H9 (cell line): ENCODE data around the gene ARHGAP24. TPM values are rescaled to one million over a fixed set of nuclear protein-coding genes. Genes with fewer than 3 reads are reported as not detected.
"Not testable (repeated sequence)": the region's sequence is repeated elsewhere in the genome, so short reads cannot be mapped to it uniquely, and the experiment has no call there.

Experiments used
- DNase-seq: peaks from one replicate; pipeline ENCODE4 v3.0.0-alpha.2; 2017
- H2AFZ ChIP-seq: one replicate; pipeline ENCODE4 v1.6.1; 2013; ENCODE audit warnings: mild to moderate bottlenecking, low read length, control low read depth, moderate library complexity
- H2AK5ac ChIP-seq: 2 replicates; pipeline ENCODE4 v1.6.1; 2013; ENCODE audit warnings: low read length, control low read depth, mixed read lengths; ENCODE audit not compliant: insufficient read length
- H2BK120ac ChIP-seq: one replicate; pipeline ENCODE4 v1.6.1; 2013; ENCODE audit warnings: low read depth, mild to moderate bottlenecking, low read length, control low read depth, inconsistent platforms; ENCODE audit not compliant: poor library complexity, severe bottlenecking
- H2BK12ac ChIP-seq: 2 replicates; pipeline ENCODE4 v1.6.1; 2013; ENCODE audit warnings: low read length, control low read depth, mixed read lengths, low read depth; ENCODE audit not compliant: insufficient read length
- H2BK15ac ChIP-seq: 2 replicates; pipeline ENCODE4 v1.6.1; 2013; ENCODE audit warnings: low read depth, low read length, control low read depth
- H2BK20ac ChIP-seq: one replicate; pipeline ENCODE4 v1.6.1; 2013; ENCODE audit warnings: low read depth, mild to moderate bottlenecking, low read length, control low read depth, inconsistent platforms; ENCODE audit not compliant: poor library complexity, severe bottlenecking
- H2BK5ac ChIP-seq: 2 replicates; pipeline ENCODE4 v1.6.1; 2013; ENCODE audit warnings: low read length, control low read depth, mixed read lengths; ENCODE audit not compliant: insufficient read length
- H3K14ac ChIP-seq: 2 replicates; pipeline ENCODE4 v1.6.1; 2013; ENCODE audit warnings: low read length, control low read depth; ENCODE audit not compliant: insufficient read depth
- H3K18ac ChIP-seq: 2 replicates; pipeline ENCODE4 v1.6.1; 2013; ENCODE audit warnings: low read depth, mild to moderate bottlenecking, mixed read lengths, low read length, control low read depth; ENCODE audit not compliant: insufficient read length
- H3K23ac ChIP-seq: 2 replicates; pipeline ENCODE4 v1.6.1; 2013; ENCODE audit warnings: low read length, control low read depth, mixed read lengths, low read depth; ENCODE audit not compliant: insufficient read length
- H3K23me2 ChIP-seq: 2 replicates; pipeline ENCODE4 v1.6.1; 2013; ENCODE audit warnings: low read depth, mild to moderate bottlenecking, mixed read lengths, low read length, control low read depth; ENCODE audit not compliant: insufficient read length, poor library complexity, severe bottlenecking
- H3K27ac ChIP-seq: 2 replicates; pipeline ENCODE4 v1.5.1; 2013; ENCODE audit warnings: low read length, control low read depth, mixed read lengths, low read depth; ENCODE audit not compliant: insufficient read length
- H3K27me3 ChIP-seq: 2 replicates; pipeline ENCODE4 v1.6.1; 2013; ENCODE audit warnings: low read length, control low read depth, inconsistent platforms; ENCODE audit not compliant: insufficient read depth
- H3K4ac ChIP-seq: 2 replicates; pipeline ENCODE4 v1.6.1; 2013; ENCODE audit warnings: low read depth, mild to moderate bottlenecking, control low read depth, inconsistent platforms, low read length, moderate library complexity
- H3K4me1 ChIP-seq: 2 replicates; pipeline ENCODE4 v1.6.1; 2013; ENCODE audit warnings: low read length, control low read depth, inconsistent platforms; ENCODE audit not compliant: insufficient read depth
- H3K4me2 ChIP-seq: 2 replicates; pipeline ENCODE4 v1.6.1; 2013; ENCODE audit warnings: low read length, control low read depth, mixed read lengths; ENCODE audit not compliant: insufficient read length, insufficient read depth
- H3K56ac ChIP-seq: 2 replicates; pipeline ENCODE4 v1.6.1; 2013; ENCODE audit warnings: low read depth, mild to moderate bottlenecking, mixed read lengths, low read length, control low read depth; ENCODE audit not compliant: insufficient read length
- H3K79me1 ChIP-seq: 2 replicates; pipeline ENCODE4 v1.6.1; 2013; ENCODE audit warnings: low read depth, mild to moderate bottlenecking, moderate library complexity, low read length, control low read depth, inconsistent platforms; ENCODE audit not compliant: insufficient read depth, poor library complexity, severe bottlenecking
- H3K79me2 ChIP-seq: 2 replicates; pipeline ENCODE4 v1.6.1; 2013; ENCODE audit warnings: low read length, control low read depth, inconsistent platforms; ENCODE audit not compliant: insufficient read depth
- H3K9ac ChIP-seq: 2 replicates; pipeline ENCODE4 v1.6.1; 2013; ENCODE audit warnings: low read length, control low read depth, mixed read lengths; ENCODE audit not compliant: insufficient read length; ENCODE audit errors: extremely low read depth
- H3K9me3 ChIP-seq: one replicate; pipeline ENCODE4 v1.6.1; 2013; ENCODE audit warnings: low read depth, low read length, inconsistent platforms; ENCODE audit not compliant: control insufficient read depth
- H3T11ph ChIP-seq: one replicate; pipeline ENCODE4 v1.6.1; 2013; ENCODE audit warnings: mild to moderate bottlenecking, low read length, control low read depth, inconsistent platforms
- H4K20me1 ChIP-seq: one replicate; pipeline ENCODE4 v1.6.1; 2013; ENCODE audit not compliant: control insufficient read depth, insufficient read length, insufficient read depth
- H4K5ac ChIP-seq: 2 replicates; pipeline ENCODE4 v1.6.1; 2013; ENCODE audit warnings: low read depth, mild to moderate bottlenecking, mixed read lengths, low read length, control low read depth; ENCODE audit not compliant: insufficient read length
- H4K8ac ChIP-seq: replicated peaks from 2 replicates; pipeline ENCODE4 v1.6.1; 2013; ENCODE audit warnings: low read length, control low read depth, mixed read lengths, low read depth; ENCODE audit not compliant: insufficient read length
- H4K91ac ChIP-seq: 2 replicates; pipeline ENCODE4 v1.6.1; 2013; ENCODE audit warnings: low read depth, mild to moderate bottlenecking, moderate library complexity, mixed read lengths, low read length, control low read depth; ENCODE audit not compliant: insufficient read length
- H3K27ac Mint-ChIP-seq, 3 experiments: 2 replicates in 2 of 3; 3 replicates in 1 of 3; pipeline ENCODE4 v1.8.0; 2020 to 2021; ENCODE audit warnings: mixed read lengths in 3 of 3, mild to moderate bottlenecking in 1 of 3, moderate library complexity in 1 of 3
- H3K27me3 Mint-ChIP-seq: 2 replicates; pipeline ENCODE4 v1.8.0; 2021; ENCODE audit warnings: low read depth, mild to moderate bottlenecking, moderate library complexity, mixed read lengths
- H3K36me3 Mint-ChIP-seq, 3 experiments: 2 replicates in 2 of 3; 3 replicates in 1 of 3; pipeline ENCODE4 v1.8.0; 2020 to 2021; ENCODE audit warnings: low read depth in 3 of 3, mixed read lengths in 3 of 3; ENCODE audit not compliant: insufficient read depth in 1 of 3
- H3K4me1 Mint-ChIP-seq, 2 experiments: 2 replicates each; pipeline ENCODE4 v1.8.0; 2020; ENCODE audit warnings: mixed read lengths in 2 of 2
- H3K4me3 Mint-ChIP-seq, 2 experiments: 2 replicates in 1 of 2; 3 replicates in 1 of 2; pipeline ENCODE4 v1.8.0; 2020 to 2021; ENCODE audit warnings: mild to moderate bottlenecking in 2 of 2, mixed read lengths in 2 of 2, moderate library complexity in 1 of 2
- H3K9me3 Mint-ChIP-seq, 2 experiments: 2 replicates in 1 of 2; 3 replicates in 1 of 2; pipeline ENCODE4 v1.8.0; 2020; ENCODE audit warnings: mild to moderate bottlenecking in 2 of 2, mixed read lengths in 2 of 2, moderate library complexity in 1 of 2
- WGBS: extraction: QIAGEN DNeasy Blood & Tissue Kit; methylation state at CpG from one replicate; pipeline ENCODE4 v1.1.7; 2013; ENCODE audit warnings: missing lambda C conversion rate, low lambda C conversion rate, mixed read lengths; ENCODE audit not compliant: insufficient read length; ENCODE audit errors: extremely low coverage; 5-methylcytosine and 5-hydroxymethylcytosine counted together
- total RNA-seq: library from RNA; stranded (reverse); gene quantifications from 2 replicates; pipeline ENCODE4 v1.2.1, GENCODE V29; 2021
- TF ChIP-seq, protein P1 (sequence below): fragments of 200-600 bp; sonication (generic); conservative IDR thresholded peaks from 3 replicates; pipeline ENCODE4 v1.8.0; 2021; ENCODE audit warnings: antibody characterized with exemption, mild to moderate bottlenecking

ARHGAP24 gene
- total RNA-seq, 1 experiment from 2014 or later, result 0.37 TPM

DNA sequence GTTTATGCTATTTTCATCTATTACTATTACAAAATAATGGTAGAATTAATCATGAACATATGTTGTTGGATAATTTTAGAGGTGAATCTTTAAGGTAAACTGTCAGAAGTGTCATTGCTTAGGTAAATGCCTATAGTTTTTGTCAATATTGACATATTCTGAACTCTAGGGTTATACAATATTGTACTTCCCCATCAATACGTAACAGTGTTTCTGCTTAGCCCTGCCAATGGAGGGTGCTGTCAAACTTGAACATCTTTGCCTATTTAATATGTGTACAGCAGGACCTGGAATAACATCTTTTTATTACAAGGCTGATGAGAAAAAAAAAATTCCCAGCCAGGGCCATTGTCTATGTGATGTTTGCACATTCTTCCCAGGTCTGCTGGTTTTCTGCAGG, 40.8 kb downstream of the ARHGAP24 start:
- TF ChIP-seq, protein P1, sequence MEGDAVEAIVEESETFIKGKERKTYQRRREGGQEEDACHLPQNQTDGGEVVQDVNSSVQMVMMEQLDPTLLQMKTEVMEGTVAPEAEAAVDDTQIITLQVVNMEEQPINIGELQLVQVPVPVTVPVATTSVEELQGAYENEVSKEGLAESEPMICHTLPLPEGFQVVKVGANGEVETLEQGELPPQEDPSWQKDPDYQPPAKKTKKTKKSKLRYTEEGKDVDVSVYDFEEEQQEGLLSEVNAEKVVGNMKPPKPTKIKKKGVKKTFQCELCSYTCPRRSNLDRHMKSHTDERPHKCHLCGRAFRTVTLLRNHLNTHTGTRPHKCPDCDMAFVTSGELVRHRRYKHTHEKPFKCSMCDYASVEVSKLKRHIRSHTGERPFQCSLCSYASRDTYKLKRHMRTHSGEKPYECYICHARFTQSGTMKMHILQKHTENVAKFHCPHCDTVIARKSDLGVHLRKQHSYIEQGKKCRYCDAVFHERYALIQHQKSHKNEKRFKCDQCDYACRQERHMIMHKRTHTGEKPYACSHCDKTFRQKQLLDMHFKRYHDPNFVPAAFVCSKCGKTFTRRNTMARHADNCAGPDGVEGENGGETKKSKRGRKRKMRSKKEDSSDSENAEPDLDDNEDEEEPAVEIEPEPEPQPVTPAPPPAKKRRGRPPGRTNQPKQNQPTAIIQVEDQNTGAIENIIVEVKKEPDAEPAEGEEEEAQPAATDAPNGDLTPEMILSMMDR, result no peak
- no peak overlapping the region for H3K4me2 ChIP-seq
- no peak overlapping the region for H3K4ac ChIP-seq
- H3T11ph ChIP-seq, result no peak overlapping the region
- no peak overlapping the region for H2BK12ac ChIP-seq
- no CpG with 5 or more reads among the region's 1 CpG for WGBS
- H3K27ac Mint-ChIP-seq, result no peak overlapping the region
- no peak overlapping the region for H4K8ac ChIP-seq
- H2BK20ac ChIP-seq, result no peak overlapping the region
- H3K9me3 ChIP-seq, result no peaks in the 10 kb centered on the region
- H2BK5ac ChIP-seq, result no peak overlapping the region
- H3K23ac ChIP-seq, result no peak overlapping the region
- H3K27ac ChIP-seq, result no peak overlapping the region
- no peak overlapping the region for H4K5ac ChIP-seq
- no peak overlapping the region for H3K14ac ChIP-seq
- no peak overlapping the region for H3K4me3 Mint-ChIP-seq
- H3K23me2 ChIP-seq, result no peaks in the 10 kb centered on the region
- DNase-seq, result no peak
- H2BK15ac ChIP-seq, result no peak overlapping the region
- no peaks in the 10 kb centered on the region for H4K20me1 ChIP-seq
- H2AFZ ChIP-seq, result no peak overlapping the region
- H2AK5ac ChIP-seq, result no peak overlapping the region
- H3K4me1 Mint-ChIP-seq, result no peaks in the 10 kb centered on the region
- no peak overlapping the region for H3K9ac ChIP-seq
- H3K9me3 Mint-ChIP-seq, result no peaks in the 10 kb centered on the region
- no peaks in the 10 kb centered on the region for H3K27me3 ChIP-seq
- H3K4me1 ChIP-seq, result no peaks in the 10 kb centered on the region
- no peak overlapping the region for H3K56ac ChIP-seq
- no peaks in the 10 kb centered on the region for H3K79me2 ChIP-seq
- H3K79me1 ChIP-seq, result no peaks in the 10 kb centered on the region
- H3K36me3 Mint-ChIP-seq, result no peaks in the 10 kb centered on the region
- H2BK120ac ChIP-seq, result no peak overlapping the region
- H4K91ac ChIP-seq, result no peak overlapping the region
- H3K18ac ChIP-seq, result no peak overlapping the region
- H3K27me3 Mint-ChIP-seq, result no peaks in the 10 kb centered on the region; the same call in 1 of the 2 replicates

DNA sequence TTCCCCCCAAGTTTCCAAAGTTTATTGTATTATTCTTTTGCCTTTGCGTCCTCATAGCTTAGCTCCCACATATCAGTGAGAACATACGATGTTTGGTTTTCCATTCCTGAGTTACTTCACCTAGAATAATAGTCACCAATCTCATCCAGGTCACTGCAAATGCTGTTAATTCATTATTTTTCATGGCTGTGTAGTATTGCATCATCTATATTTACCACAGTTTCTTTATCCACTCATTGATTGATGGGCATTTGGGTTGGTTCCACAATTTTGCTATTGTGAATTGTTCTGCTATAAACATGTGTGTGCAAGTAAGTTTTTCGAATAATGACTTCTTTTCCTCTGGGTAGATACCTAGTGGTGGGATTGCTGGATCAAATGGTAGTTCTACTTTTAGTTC, 43.6 kb downstream of the ARHGAP24 start:
- H2BK5ac ChIP-seq, H2BK15ac ChIP-seq, H2AFZ ChIP-seq, H3K4ac ChIP-seq, H3K23ac ChIP-seq, H4K5ac ChIP-seq, H3K36me3 Mint-ChIP-seq, H3K27ac Mint-ChIP-seq, H2BK120ac ChIP-seq, H4K91ac ChIP-seq, H2BK20ac ChIP-seq, H3K4me1 ChIP-seq, H3K56ac ChIP-seq, H2AK5ac ChIP-seq, H3K14ac ChIP-seq, H2BK12ac ChIP-seq, H3K4me1 Mint-ChIP-seq, DNase-seq, H4K8ac ChIP-seq, H3K79me1 ChIP-seq, H3K27me3 Mint-ChIP-seq, H3K23me2 ChIP-seq, H3K18ac ChIP-seq, H3K9me3 Mint-ChIP-seq, H3K27ac ChIP-seq, H3K9me3 ChIP-seq, H3T11ph ChIP-seq, H3K27me3 ChIP-seq, H3K4me2 ChIP-seq, H3K4me3 Mint-ChIP-seq, H3K9ac ChIP-seq, H4K20me1 ChIP-seq, H3K79me2 ChIP-seq: not testable (repeated sequence)
- no CpG with 5 or more reads among the region's 3 CpGs for WGBS
